IMR-90 (cell line): ENCODE results near the gene AIFM2. TPM values are rescaled to one million over a fixed set of nuclear protein-coding genes. Genes with fewer than 3 reads are reported as not detected.

Experiments
- ATAC-seq: fragments of 200-7000 bp; cut with Tn5 transposase; 2 replicates; pipeline ENCODE4 v1.9.1; 2020; ENCODE audit warnings: low read depth, mild to moderate bottlenecking, moderate library complexity
- BruUV-seq: library from RNA; stranded (reverse); fragments of 400-500 nt; replicated peaks from 2 replicates; lab custom pipeline; 2021; lab: Mats Ljungman, UMichigan
- CTCF ChIA-PET: fragments of 300-600 bp; formaldehyde crosslinking; extraction: SDS; loops from one replicate; lab custom pipeline; 2021; ENCODE audit warnings: antibody characterized with exemption; lab: Yijun Ruan, JAX
- POLR2A ChIA-PET: fragments of 300-600 bp; sonication (Branson Sonifier 250); formaldehyde crosslinking; loops from one replicate; lab custom pipeline; 2022; ENCODE audit warnings: antibody characterized with exemption; ENCODE audit not compliant: unreplicated experiment; lab: Charles Lee
- DNase-seq: peaks from one replicate; pipeline ENCODE4 v3.0.0; 2013
- H2AFZ ChIP-seq: replicated peaks from 2 replicates; pipeline ENCODE3; 2013; ENCODE audit warnings: low read length, mild to moderate bottlenecking; ENCODE audit not compliant: poor library complexity
- H2AK5ac ChIP-seq: 2 replicates; pipeline ENCODE4 v1.6.1; 2013; ENCODE audit warnings: low read depth, low read length, inconsistent platforms
- H2AK9ac ChIP-seq: replicated peaks from 2 replicates; pipeline ENCODE3; 2013; ENCODE audit warnings: mild to moderate bottlenecking, low read depth, low read length, moderate library complexity; ENCODE audit not compliant: poor library complexity
- H2BK120ac ChIP-seq: 2 replicates; pipeline ENCODE4 v1.6.1; 2013; ENCODE audit warnings: low read depth, low read length, inconsistent platforms
- H2BK15ac ChIP-seq: 3 replicates; pipeline ENCODE4 v1.6.1; 2013; ENCODE audit warnings: low read depth, low read length, inconsistent platforms
- H2BK20ac ChIP-seq: 2 replicates; pipeline ENCODE4 v1.6.1; 2013; ENCODE audit warnings: low read depth, mild to moderate bottlenecking, inconsistent platforms, low read length, moderate library complexity
- H2BK5ac ChIP-seq: 2 replicates; pipeline ENCODE4 v1.6.1; 2013; ENCODE audit warnings: mild to moderate bottlenecking, low read depth, low read length, inconsistent platforms; ENCODE audit not compliant: poor library complexity, severe bottlenecking
- H3K14ac ChIP-seq: replicated peaks from 2 replicates; pipeline ENCODE4 v1.6.1; 2013; ENCODE audit warnings: low read depth, low read length, inconsistent platforms
- H3K18ac ChIP-seq: 2 replicates; pipeline ENCODE4 v1.6.1; 2013; ENCODE audit warnings: low read depth, low read length, control low read depth
- H3K23ac ChIP-seq: 2 replicates; pipeline ENCODE4 v1.6.1; 2013; ENCODE audit warnings: low read depth, low read length, inconsistent platforms
- H3K27ac ChIP-seq: 2 replicates; pipeline ENCODE4 v1.5.1; 2013; ENCODE audit warnings: mild to moderate bottlenecking, control low read depth, low read length; ENCODE audit not compliant: insufficient read depth
- H3K27me3 ChIP-seq: 2 replicates; pipeline ENCODE4 v1.6.1; 2013; ENCODE audit warnings: low read length; ENCODE audit not compliant: control insufficient read depth, insufficient read depth
- H3K36me3 ChIP-seq: 2 replicates; pipeline ENCODE4 v1.6.1; 2013; ENCODE audit warnings: low read length, mixed read lengths; ENCODE audit not compliant: control insufficient read depth, insufficient read depth
- H3K4ac ChIP-seq: 2 replicates; pipeline ENCODE4 v1.6.1; 2013; ENCODE audit warnings: low read depth, low read length, inconsistent platforms
- H3K4me1 ChIP-seq: 2 replicates; pipeline ENCODE4 v1.6.1; 2013; ENCODE audit warnings: low read length, mixed read lengths; ENCODE audit not compliant: control insufficient read depth, insufficient read depth
- H3K4me2 ChIP-seq: 2 replicates; pipeline ENCODE4 v1.6.1; 2013; ENCODE audit warnings: low read depth, mild to moderate bottlenecking, control low read depth, low read length, moderate library complexity
- H3K4me3 ChIP-seq: 2 replicates; pipeline ENCODE4 v1.5.1; 2013; ENCODE audit warnings: low read depth, mild to moderate bottlenecking, control low read depth, low read length, moderate library complexity; ENCODE audit not compliant: insufficient read depth
- H3K56ac ChIP-seq: 2 replicates; pipeline ENCODE4 v1.6.1; 2013; ENCODE audit warnings: low read length, inconsistent platforms; ENCODE audit not compliant: insufficient read depth; ENCODE audit errors: extremely low read depth
- H3K79me1 ChIP-seq, 2 experiments: 2 replicates each; pipeline ENCODE4 v1.6.1; 2013; ENCODE audit warnings: low read length in 2 of 2, inconsistent platforms in 1 of 2, low read depth in 1 of 2
- H3K9ac ChIP-seq: 2 replicates; pipeline ENCODE4 v1.6.1; 2013; ENCODE audit warnings: low read depth, low read length, control low read depth
- H3K9me1 ChIP-seq: 2 replicates; pipeline ENCODE4 v1.6.1; 2013; ENCODE audit warnings: low read length, inconsistent platforms; ENCODE audit not compliant: insufficient read depth
- H3K9me3 ChIP-seq: 2 replicates; pipeline ENCODE4 v1.6.1; 2013; ENCODE audit warnings: low read length; ENCODE audit not compliant: control insufficient read depth, insufficient read depth
- H4K20me1 ChIP-seq: 2 replicates; pipeline ENCODE4 v1.6.1; 2013; ENCODE audit warnings: low read length, inconsistent platforms; ENCODE audit not compliant: insufficient read depth
- H4K5ac ChIP-seq: 2 replicates; pipeline ENCODE4 v1.6.1; 2013; ENCODE audit warnings: mild to moderate bottlenecking, low read depth, low read length, control low read depth
- H4K8ac ChIP-seq, 2 experiments: 2 replicates each; pipeline ENCODE4 v1.6.1; 2013; ENCODE audit warnings: low read depth in 2 of 2, low read length in 2 of 2, control low read depth in 1 of 2, inconsistent platforms in 1 of 2
- H4K91ac ChIP-seq: 2 replicates; pipeline ENCODE4 v1.6.1; 2013; ENCODE audit warnings: low read depth, low read length, inconsistent platforms; ENCODE audit not compliant: insufficient read depth
- BHLHE40 ChIP-seq: fragments of 150-350 bp; IDR thresholded peaks from 2 replicates; pipeline ENCODE4 v1.6.1; 2016; ENCODE audit warnings: mild to moderate bottlenecking, low read depth, low read length
- CEBPB ChIP-seq: IDR thresholded peaks from 2 replicates; pipeline ENCODE4 v1.6.1; 2012; ENCODE audit warnings: low read depth, low read length, improper control_type of control experiment
- CHD1 ChIP-seq: IDR thresholded peaks from 2 replicates; pipeline ENCODE4 v1.6.1; 2012; ENCODE audit warnings: low read depth, low read length, improper control_type of control experiment
- ELK1 ChIP-seq: fragments of 150-350 bp; IDR thresholded peaks from 2 replicates; pipeline ENCODE4 v1.6.1; 2016; ENCODE audit warnings: low read depth, mild to moderate bottlenecking, low read length, moderate library complexity, borderline replicate concordance
- FOS ChIP-seq: fragments of 150-350 bp; IDR thresholded peaks from 2 replicates; pipeline ENCODE4 v1.6.1; 2016; ENCODE audit warnings: low read depth, low read length
- MAFK ChIP-seq: IDR thresholded peaks from 2 replicates; pipeline ENCODE4 v1.6.1; 2012; ENCODE audit warnings: low read depth, low read length, improper control_type of control experiment
- MAZ ChIP-seq: IDR thresholded peaks from 2 replicates; pipeline ENCODE4 v1.6.1; 2012; ENCODE audit warnings: low read depth, mild to moderate bottlenecking, low read length, improper control_type of control experiment, moderate library complexity, borderline replicate concordance
- MXI1 ChIP-seq: IDR thresholded peaks from 2 replicates; pipeline ENCODE4 v1.6.1; 2012; ENCODE audit warnings: low read depth, mild to moderate bottlenecking, low read length, moderate library complexity, borderline replicate concordance
- NFE2L2 ChIP-seq: fragments of 150-350 bp; IDR thresholded peaks from 2 replicates; pipeline ENCODE4 v1.6.1; 2016; ENCODE audit warnings: low read depth, mild to moderate bottlenecking, low read length
- POLR2A ChIP-seq: IDR thresholded peaks from 2 replicates; pipeline ENCODE4 v1.6.1; 2012; ENCODE audit warnings: mild to moderate bottlenecking, low read depth, low read length
- RFX5 ChIP-seq: IDR thresholded peaks from 2 replicates; pipeline ENCODE4 v1.8.0; 2012; ENCODE audit warnings: low read depth, mild to moderate bottlenecking, low read length, moderate library complexity
- SMC3 ChIP-seq: fragments of 150-350 bp; IDR thresholded peaks from 2 replicates; pipeline ENCODE4 v1.6.1; 2016; ENCODE audit warnings: low read depth, mild to moderate bottlenecking, antibody characterized with exemption, low read length, moderate library complexity
- WGBS, 2 experiments: methylation state at CpG; one replicate each; pipeline versions ENCODE4 v1.1.5 to v1.1.7; 2013; ENCODE audit warnings: missing lambda C conversion rate in 2 of 2; ENCODE audit not compliant: insufficient read length in 1 of 2; ENCODE audit errors: extremely low coverage in 2 of 2; 5-methylcytosine and 5-hydroxymethylcytosine counted together
- dilution Hi-C: fragments of 300-500 bp; cut with HindIII; formaldehyde crosslinking; loops from one replicate; pipeline ENCODE4 v1.14.3; 2018; ENCODE audit warnings: low sequenced_read_pairs; ENCODE audit not compliant: unreplicated experiment
- in situ Hi-C: fragments of 300-500 bp; cut with MboI; formaldehyde crosslinking; loops from 3 replicates; pipeline ENCODE4 v1.14.3; 2019; ENCODE audit warnings: low sequenced_read_pairs, inconsistent platforms, mixed read lengths
- intact Hi-C: fragments of 100-400 bp; cut with micrococcal nuclease; formaldehyde crosslinking; loops from 2 replicates; pipeline ENCODE4 v1.10.0; 2022
- polyA plus RNA-seq, 3 experiments: library from polyadenylated mRNA; depleted of rRNA; stranded (reverse); fragments of >200 nt; gene quantifications; 2 replicates each; pipeline ENCODE4 v1.2.3, GENCODE V29; 2012; ENCODE audit warnings: low replicate concordance in 1 of 3
- total RNA-seq: library from RNA; depleted of rRNA; stranded (reverse); fragments of >200 nt; gene quantifications from 2 replicates; pipeline ENCODE4 v1.2.3, GENCODE V29; 2012
- TF ChIP-seq, protein P1 (sequence below): conservative IDR thresholded peaks from 2 replicates; pipeline ENCODE4 v1.5.1; 2012; ENCODE audit warnings: mild to moderate bottlenecking, low read depth, low read length, improper control_type of control experiment

The AIFM2 gene
- total and polyA plus RNA-seq, 2 of the 4 experiments (the other 2 are of a cell fraction): 2.0 to 4.6 TPM

DNA sequence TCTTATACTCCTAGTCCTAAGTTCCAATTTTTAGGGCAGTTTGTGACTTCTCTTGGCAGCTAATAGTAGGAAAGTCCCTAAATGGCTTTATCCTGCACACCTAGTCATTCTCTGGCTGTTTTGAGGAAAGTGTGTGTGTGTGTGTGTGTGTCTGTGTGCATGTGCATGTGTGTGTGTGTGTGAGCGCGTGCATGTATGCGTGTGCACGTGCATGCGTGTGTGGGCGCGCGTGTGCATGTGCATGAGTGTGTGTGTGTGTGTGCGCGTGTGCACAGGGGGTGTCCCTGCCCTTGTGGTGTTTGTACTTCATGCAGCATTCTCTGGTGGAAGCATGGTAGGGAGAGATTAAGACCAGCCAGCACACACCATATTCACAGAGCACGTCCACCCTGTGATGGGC is 61.8 kb downstream of the AIFM2 start:
- Histone ChIP-seq H4K8ac (no peak overlapping the region), H3K9me3 (no peaks in the 10 kb centered on the region), H3K36me3 (no peaks in the 10 kb centered on the region), H3K4me3 (no peak overlapping the region), H3K4me1 (no peaks in the 10 kb centered on the region), H3K18ac (no peak overlapping the region), H4K5ac (no peak overlapping the region), H3K9me1 (0 out of 2 replicates have a peak, but pooled peaks cover 3% of the 10 kb centered on the region), H3K79me1 (peaks cover 3 to 4% of the 10 kb centered on the region in 2 experiments; a peak in 2 of 4 replicates), H2BK20ac (no peak overlapping the region), H3K4ac (no peak overlapping the region), H2BK120ac (no peak overlapping the region), H3K14ac (no peak overlapping the region), H3K27me3 (no peaks in the 10 kb centered on the region), H3K56ac (no peak overlapping the region), H4K20me1 (0 out of 2 replicates have a peak, but pooled peaks cover 4% of the 10 kb centered on the region), H2AFZ (peak overlapping the region; percentile 13), H4K91ac (no peak overlapping the region), H2AK5ac (no peak overlapping the region), H2BK5ac (no peak overlapping the region), H3K9ac (no peak overlapping the region), H3K23ac (no peak overlapping the region), H3K27ac (no peak overlapping the region), H2AK9ac (no peak overlapping the region), H2BK15ac (no peak overlapping the region), H3K4me2 (no peak overlapping the region)
- in situ Hi-C loops: no loop called here
- 70% methylated on average over 2 of the region's 11 CpGs; no CpG with 5 or more reads in 1 of the 2 experiments for WGBS, 2 experiments
- ATAC-seq: no peak
- dilution Hi-C loops: no loop called here
- no TSS peak for BruUV-seq
- intact Hi-C loops: no loop called here
- TF ChIP-seq FOS (no peak), BHLHE40 (no peak), MAFK (no peak), POLR2A (no peak), MAZ (no peak), RFX5 (no peak), CEBPB (no peak), SMC3 (no peak), NFE2L2 (no peak), ELK1 (no peak), CHD1 (no peak), MXI1 (no peak)
- TF ChIP-seq, protein P1, sequence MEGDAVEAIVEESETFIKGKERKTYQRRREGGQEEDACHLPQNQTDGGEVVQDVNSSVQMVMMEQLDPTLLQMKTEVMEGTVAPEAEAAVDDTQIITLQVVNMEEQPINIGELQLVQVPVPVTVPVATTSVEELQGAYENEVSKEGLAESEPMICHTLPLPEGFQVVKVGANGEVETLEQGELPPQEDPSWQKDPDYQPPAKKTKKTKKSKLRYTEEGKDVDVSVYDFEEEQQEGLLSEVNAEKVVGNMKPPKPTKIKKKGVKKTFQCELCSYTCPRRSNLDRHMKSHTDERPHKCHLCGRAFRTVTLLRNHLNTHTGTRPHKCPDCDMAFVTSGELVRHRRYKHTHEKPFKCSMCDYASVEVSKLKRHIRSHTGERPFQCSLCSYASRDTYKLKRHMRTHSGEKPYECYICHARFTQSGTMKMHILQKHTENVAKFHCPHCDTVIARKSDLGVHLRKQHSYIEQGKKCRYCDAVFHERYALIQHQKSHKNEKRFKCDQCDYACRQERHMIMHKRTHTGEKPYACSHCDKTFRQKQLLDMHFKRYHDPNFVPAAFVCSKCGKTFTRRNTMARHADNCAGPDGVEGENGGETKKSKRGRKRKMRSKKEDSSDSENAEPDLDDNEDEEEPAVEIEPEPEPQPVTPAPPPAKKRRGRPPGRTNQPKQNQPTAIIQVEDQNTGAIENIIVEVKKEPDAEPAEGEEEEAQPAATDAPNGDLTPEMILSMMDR: no peak
- DNase-seq: no peak
- POLR2A ChIA-PET: no interaction called here
- CTCF ChIA-PET: no interaction called here
